ENCODE results near the gene ADAM23.

GRCh38 chr2:206472094-206472493 is 28.8 kb downstream of the ADAM23 start:
- TF ChIP-seq RCOR1 (IDR thresholded peaks at IDR 0.05; ENCODE audit: low read length) (no peak), CTCF (IDR thresholded peaks at IDR 0.05) (no peak), REST (IDR thresholded peaks at IDR 0.05; ENCODE audit: low read depth, low read length) (no peak), USF2 (IDR thresholded peaks at IDR 0.05; ENCODE audit: borderline replicate concordance, low read depth, low read length) (no peak), MXI1 (IDR thresholded peaks at IDR 0.05; ENCODE audit: low read depth, low read length) (no peak), RAD21 (IDR thresholded peaks at IDR 0.05; ENCODE audit: low read length) (no peak), TAF1 (IDR thresholded peaks at IDR 0.05; ENCODE audit: borderline replicate concordance, low read depth, low read length) (no peak), SIN3A (IDR thresholded peaks at IDR 0.05; ENCODE audit: borderline replicate concordance, low read depth, low read length) (no peak), JUND (IDR thresholded peaks at IDR 0.05) (no peak), MEF2A (IDR thresholded peaks at IDR 0.05; ENCODE audit: borderline replicate concordance, low read depth) (no peak), GATA2 (CRISPR knock-in tag; IDR thresholded peaks at IDR 0.05) (no peak), POLR2AphosphoS5 (IDR thresholded peaks at IDR 0.05; ENCODE audit: low read depth, low read length) (no peak), ZBTB33 (IDR thresholded peaks at IDR 0.05; ENCODE audit: borderline replicate concordance, low read depth) (no peak)

All from SK-N-SH (cell line).